HEK293 (cell line): ENCODE data around the gene CRTC1.

Experiments used
- CTCF ChIP-seq: fragments of 450-650 bp; formaldehyde crosslinking; IDR thresholded peaks from 2 replicates; pipeline ENCODE4 v1.5.1; 2016; ENCODE audit warnings: missing biosample characterization, missing genetic modification characterization
- ZNF433 ChIP-seq: fragments of 450-650 bp; formaldehyde crosslinking; IDR thresholded peaks from 2 replicates; pipeline ENCODE4 v1.5.1; 2016; ENCODE audit warnings: missing biosample characterization, missing genetic modification characterization, low read depth

- TF ChIP-seq ZNF433 (tag by site-specific recombination) = no peak
- no peak for TF ChIP-seq CTCF (tag by site-specific recombination)
Observed at GRCh38 chr19:18798384-18799352, 115.2 kb downstream of the CRTC1 start.
